IPS DF 4.7 (cell line): ENCODE data around the gene PPP2R3B.
"Not testable (repeated sequence)": the region's sequence is repeated elsewhere in the genome, so short reads cannot be mapped to it uniquely, and the experiment has no call there.

Experiments used
- DNase-seq: peaks from one replicate; pipeline ENCODE4 v3.0.0-alpha.2; 2013; ENCODE audit warnings: low spot score; ENCODE audit errors: extremely low read depth

PPP2R3B gene

DNA sequence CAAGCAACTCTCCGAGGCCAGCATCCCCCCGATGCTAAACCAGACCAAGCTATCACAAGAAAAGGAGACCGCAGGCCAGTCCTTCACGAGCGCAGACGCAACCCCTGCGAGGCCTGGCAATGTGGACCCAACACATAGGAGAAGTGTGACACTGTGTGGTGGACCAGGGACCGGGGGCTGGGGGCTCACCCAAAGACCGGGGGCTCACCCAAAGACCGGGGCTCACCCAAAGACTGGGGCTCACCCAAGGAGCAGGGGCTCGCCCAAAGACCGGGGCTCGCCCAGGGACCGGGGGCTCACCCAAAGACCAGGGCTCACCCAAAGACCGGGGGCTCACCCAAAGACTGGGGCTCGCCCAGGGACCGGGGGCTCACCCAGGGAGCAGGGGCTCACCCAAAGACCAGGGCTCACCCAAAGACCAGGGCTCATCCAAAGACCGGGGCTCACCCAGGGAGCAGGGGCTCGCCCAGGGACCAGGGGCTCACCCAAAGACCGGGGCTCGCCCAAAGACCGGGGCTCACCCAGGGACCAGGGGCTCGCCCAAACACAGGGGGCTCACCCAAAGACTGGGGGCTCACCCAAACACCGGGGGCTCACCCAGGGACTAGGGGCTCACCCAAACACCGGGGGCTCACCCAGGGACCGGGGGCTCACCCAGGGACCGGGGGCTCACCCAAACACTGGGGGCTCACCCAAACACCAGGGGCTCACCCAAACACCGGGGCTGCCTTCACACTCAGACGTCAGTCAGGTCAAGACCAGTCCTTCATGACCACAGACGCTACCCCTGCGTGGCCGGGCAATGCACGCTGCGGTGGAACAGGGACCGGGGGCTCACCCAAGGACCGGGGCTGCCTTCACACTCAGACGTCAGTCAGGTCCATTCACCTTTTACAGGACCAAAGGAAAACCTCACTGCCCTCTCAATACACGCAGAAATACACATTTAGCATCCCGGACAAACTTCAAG lies 32.9 kb downstream of the PPP2R3B start:
- no peak for DNase-seq

DNA sequence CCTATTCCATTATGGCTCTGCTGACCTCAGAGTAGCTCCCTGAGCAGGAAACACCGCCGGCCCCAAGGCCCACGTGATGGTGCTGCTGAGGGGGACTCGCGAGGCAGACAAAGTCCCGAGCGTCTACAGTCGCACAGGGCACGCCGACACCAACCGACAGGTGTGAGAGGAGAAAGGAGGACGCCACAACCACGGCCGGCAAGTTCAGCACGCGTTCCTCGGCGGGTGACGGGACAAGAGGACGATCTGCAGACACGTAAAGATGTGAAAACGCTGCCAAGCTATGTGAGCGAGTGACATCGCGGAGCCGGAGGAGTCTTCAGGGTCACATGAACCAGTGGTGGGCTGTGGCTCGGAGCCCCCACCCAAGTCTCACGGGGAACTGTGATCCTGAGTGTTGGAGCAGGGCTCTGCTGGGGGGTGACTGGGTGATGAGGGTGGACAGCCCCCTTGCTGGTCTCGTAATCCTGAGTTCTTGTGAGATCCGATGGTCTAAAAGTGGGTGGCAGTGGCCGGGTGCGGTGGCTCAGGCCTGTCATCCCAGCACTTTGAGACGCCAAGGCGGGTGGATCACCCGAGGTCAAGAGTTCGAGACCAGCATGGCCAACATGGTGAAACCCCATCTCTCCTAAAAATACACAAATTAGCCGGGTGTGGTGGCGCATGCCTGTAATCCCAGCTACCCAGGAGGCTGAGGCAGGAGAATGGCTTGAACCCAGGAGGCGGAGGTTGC lies 34.0 kb downstream of the PPP2R3B start:
- no peak for DNase-seq

DNA sequence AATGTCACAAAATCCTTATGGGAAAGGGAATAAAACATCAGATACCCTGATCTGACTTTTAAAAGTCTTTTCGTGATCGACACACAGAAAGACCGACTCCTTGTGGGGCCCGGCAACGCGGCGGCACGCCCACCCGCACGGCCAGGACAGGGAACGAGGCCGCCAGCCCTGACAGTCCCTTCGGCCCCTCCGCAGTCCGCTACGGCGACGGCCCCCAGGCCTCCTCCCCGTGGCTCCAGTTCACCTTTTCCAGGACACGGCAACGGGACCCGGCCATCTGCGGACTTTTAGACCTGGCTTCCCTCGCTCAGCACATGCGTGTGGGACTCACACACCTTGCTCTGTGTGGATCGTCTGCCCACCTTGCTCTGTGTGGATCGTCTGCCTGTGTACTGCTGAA lies 34.5 kb downstream of the PPP2R3B start:
- DNase-seq: no peak

DNA sequence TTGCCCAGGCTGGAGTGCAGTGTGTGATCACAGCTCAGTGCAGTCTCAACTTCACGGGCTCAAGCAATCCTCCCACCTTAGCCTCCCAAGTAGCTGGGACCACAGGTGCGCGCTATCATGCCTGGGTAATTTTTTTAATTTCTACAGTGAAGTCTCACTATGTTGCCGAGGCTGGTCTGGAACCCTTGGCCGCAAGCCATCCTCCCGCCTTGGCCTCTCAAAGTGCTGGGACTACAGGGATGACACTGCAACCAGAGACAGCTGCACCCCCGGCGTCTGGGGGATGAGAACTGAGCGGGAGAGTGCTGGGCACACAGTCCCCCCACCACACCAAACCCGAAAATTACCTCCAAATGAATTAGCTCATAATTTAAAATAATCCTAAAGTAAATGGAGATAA lies 35.0 kb downstream of the PPP2R3B start:
- no peak for DNase-seq

DNA sequence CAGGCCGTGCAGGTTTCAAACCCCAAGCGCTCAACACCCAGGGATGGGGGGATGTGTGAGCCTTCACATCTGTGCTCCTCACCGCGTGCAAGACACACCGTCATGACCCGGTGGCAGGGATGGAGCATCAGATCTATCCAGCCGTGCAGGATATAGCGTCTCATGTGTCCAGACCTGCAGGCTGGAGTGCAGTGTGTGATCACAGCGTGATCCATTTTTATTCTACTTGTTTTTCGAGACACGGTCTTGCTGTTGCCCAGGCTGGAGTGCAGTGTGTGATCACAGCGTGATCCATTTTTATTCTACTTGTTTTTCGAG lies 35.4 kb downstream of the PPP2R3B start:
- not testable (repeated sequence) for DNase-seq

DNA sequence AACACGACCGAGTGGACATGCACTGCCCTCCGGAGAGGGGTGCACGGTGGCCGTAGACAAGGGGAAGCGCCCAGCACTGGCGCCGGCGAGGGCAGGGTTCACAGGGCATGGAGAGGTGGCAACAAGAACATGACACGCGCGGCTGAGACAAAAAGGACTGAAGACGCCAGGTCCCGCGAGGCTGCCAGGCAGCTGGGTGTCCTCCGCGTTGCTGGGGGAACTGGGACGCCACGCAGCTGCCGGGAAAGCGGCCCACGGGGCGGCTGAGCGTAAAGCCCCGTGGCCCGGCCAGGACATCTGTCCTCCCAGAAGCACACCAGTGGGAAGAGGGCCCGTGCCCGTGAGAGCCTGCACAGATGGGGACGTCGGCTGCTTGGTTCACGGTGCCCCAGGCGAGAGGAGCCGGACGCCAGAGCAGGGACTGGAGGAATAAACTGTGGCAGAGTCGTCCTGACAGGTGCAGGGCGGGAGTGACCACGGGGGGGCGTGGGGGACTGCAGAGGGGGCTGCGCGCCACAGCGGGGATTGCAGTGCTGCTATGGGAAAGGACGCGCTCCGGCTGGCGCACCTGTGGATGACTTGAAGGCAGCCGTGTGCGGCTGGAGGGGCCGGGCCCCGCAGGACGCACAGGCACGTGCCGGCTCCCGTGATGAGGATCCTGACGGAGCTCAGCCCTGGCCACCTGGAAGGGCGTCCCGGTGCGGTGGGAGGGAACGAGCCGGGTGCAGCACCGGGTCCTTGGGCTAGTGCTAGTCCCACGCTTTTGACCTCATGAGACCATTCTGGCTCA lies 36.0 kb downstream of the PPP2R3B start:
- DNase-seq: no peak

DNA sequence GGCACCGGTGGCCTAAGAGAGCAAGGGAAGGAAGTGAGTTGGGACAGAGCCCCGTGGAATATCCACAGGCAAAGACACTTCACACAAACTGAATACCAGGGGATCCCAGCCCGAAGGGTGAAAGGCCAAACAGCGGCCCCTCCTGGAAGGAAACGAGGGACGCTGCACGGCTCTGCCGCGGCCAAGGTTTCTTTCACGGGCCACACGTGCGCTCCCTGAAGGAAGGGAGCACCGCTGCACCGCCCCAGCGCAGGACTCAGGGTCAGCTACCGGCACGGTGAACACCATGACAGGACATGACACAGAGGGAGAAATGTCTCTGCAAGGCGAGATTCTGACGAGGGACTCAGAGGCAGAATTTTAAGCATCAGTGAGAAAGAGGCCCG lies 36.6 kb downstream of the PPP2R3B start:
- no peak for DNase-seq

DNA sequence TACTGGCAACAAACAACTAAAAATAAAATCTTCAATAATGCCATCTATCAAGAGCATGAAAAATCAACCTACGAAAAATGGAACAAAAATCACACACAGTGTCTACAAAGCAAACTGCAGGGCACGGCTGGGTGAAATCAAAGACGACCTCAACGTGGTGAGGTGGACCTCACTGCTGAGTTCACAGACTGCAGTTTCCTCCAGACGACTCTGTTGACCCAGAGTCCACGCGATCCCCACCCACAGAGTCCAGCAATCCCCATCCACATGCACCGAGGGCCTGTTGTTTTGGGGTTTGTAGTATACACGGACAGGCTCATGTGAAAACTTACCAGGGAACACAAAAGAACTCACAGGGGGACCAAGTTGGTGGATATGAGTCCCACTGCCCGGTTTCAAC lies 37.0 kb downstream of the PPP2R3B start:
- DNase-seq: no peak

DNA sequence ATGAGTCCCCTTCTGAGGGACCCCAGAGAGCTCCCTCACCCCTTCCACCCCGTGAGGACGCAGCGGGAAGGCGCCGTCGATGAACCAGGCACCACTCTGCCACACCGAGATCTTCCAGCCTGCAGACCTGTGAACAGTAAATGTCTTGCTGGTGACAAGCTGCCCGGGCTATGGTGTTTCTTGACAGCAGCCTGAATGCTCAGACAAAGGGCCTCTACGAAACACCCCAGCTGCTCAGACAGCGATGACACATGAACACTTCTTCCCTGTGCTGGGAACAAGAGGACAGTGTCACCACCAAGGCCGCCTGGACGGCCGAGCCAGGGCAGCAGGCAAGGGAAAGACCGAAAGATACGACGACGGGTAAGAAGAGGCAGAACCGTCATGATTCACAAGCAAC lies 37.5 kb downstream of the PPP2R3B start:
- DNase-seq: no peak

DNA sequence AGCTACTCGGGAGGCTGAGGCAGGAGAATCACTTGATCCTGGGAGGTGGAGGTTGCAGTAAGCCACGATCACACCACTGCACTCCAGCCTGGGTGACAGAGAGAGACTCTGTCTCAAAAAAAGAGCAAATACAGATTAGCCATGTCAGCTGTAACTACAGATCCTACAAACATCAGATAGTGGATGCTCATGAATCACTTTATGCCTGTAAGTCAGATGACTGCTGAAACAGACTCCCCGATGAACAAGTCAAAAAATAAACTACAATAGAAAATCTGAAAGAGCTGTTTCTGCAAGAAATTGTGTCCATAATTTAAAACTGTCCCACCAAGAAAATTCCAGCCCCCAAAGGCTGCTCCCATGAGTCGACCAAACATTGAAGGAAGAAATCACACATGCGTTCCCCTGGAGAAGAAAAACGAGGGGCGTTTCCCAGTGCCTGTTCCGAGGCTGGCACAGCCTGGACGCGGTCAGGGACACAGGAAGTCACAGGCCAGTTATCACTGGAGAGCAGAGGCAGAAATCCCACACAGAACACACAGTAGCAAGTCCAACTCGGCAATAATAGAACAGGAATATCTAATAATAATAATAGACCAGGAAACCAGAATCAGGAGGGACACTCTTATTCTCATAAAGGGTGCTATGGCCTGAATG lies 38.1 kb downstream of the PPP2R3B start:
- DNase-seq: no peak

DNA sequence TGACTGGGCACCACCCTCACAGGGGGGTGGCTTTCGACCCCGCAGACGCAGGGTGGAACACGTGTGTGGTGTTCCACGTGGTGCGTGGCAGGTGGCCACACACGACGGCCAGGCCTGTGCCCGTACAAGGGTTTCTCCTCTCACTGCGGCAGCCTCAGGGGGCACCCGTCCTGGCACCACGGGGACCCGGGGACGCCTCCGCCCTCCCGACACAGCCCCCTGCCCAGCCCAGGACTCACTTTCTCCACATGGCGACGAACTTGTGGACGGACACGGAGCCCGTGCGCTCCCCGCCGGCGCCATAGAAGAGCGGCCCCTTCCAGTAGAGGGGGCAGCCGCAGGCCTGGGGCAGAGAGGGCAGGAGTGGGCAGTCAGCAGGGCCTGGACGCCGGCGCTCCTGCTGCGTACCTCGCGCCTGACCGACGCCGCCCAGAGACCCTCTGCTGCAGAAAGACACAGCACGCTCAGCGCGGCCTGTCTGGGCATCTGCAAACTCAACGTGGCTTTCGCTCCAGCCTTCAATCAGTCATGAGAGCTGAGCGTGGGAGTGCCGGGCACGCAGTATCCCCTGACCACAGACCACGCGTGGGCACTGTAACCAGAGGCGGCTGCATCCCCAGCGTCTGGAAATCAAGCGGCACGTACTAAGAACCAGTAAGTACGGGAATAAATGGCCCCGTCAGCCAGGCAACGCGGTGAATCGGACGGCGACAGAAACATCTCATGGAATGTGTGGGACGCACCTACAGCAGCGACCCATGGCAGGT lies 39.2 kb downstream of the PPP2R3B start:
- DNase-seq: no peak

DNA sequence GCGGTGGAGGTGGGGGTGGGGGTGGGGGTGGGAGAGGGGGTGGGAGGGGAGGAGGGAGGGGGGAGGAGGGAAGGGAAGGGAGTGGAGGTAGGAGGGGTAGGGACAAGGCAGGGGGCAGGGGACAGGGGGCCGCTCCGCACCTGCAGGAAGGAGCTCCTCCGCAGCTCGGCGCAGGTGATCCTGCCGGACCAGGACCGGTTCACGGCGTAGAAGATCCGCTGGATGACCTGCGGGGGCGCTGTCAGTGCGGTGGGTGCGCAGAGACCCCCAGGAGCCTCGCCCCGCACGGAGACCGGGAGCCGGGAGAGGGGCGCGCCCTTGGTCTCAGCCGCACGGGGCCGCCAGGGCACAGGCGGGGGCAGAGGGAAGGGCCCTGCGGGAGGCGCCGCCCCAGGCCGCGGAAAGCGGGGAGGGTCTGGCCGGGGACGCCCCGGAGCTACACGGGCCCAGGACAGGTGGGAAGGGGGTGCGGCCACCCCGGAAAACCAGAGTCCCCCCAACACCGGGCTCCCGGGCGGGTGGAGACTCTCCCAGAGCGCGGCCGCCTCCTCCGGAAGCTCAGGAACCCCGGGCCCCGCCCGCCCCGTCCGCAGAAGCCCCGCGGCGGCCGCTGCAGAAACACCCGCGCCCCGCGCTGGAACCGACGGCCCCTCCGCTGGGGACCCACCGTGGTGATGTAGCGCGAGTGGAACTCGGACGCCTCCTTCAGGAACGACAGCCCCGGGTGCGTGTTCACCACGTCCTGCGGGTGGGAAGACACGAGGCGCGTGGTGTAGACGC lies 40.5 kb downstream of the PPP2R3B start:
- DNase-seq: no peak

DNA sequence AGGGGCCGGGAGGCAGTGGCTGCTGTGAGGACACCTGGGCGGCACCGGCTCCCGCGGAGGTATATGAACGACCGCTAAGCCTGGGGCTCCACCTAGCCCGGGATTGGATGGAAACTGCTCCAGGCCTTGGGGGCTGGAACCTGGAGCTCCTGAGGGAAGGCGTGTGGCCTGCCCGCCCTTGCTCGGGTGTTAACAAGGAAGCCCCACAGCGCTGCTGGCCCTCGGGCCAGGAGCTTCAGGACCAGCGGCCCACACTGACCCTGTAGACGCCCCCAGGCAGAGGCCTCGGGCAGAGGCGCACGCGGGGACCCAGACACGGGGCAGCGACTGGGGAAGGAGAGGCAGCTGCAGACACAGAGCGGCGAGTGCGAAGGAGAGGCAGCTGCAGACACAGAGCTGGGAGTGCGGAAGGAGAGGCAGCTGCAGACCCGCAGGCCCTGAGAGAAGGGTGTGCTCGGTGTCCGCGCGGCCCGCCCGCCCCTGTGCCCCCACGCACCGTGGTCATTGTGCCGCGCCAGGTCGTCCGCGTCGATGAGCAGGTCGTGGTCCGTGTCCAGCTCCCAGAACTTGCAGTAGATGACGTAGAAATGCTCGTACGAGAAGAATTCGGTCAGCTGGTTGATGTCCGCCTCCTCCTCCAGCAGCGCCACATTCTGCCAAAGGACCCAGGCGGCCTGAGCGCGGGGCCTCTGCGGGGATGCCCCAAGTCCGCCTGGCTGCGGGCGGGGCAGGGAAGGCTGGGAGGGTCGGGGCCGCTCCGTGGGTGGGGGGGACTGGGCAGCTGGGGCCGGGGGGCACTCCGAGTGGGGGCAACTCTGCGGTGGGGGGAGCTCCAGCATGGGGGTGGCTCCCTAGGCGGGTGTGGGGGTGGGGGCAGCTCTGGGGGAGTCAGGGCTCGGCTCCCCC lies 41.4 kb downstream of the PPP2R3B start:
- no peak for DNase-seq

DNA sequence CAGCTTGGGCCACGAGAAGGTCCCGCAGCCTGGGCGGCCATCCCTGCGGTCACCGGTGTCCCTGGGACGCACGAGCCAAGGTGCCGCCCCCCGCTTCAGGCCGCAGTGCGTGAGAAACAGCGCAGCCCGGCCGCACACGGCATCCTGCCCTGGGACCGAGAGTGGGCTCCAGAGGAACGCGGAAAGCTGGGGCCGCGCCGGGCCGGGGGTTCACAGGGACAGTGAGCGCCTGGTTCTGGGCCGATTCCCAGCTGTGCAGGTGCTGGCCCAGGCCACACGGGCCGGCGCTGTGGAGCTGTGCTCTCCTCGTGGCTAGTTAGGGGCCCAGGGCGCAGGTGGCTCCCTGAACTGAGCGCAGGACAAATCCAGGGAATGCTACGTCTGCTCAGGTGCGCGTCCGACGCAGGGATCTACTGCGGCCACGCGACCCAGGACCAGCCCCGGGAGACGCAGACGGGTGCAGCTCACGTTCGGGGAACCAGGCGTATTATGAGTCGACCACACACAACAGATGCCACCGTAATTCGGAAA lies 42.3 kb downstream of the PPP2R3B start:
- DNase-seq: no peak

DNA sequence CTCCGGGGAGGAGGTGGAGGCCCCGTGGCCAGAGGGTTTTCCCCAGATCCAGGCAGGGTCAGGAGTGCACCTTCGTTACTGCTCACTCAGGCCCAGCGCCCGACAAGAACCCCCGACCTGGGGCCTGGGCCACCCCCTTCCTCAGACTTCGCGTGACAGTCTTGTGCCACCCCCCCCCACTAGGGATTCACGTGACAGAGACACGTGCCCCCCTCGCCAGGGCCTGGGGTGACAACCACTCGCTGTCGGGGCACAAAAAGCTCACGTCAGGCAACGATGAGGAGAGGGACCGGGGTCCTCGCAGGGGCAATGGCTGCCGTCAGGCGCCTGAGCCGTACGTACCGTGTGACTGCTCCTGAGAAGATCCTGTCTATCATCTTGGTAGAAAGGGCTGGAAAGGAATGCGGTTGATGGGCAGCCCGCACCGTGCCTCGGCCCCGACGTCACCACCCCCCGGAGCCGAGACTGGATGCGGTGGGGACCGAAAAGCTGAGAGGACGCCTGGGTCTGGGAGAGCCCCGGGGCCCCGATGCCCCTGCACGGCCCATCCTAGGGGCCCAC lies 45.1 kb downstream of the PPP2R3B start:
- no peak for DNase-seq

DNA sequence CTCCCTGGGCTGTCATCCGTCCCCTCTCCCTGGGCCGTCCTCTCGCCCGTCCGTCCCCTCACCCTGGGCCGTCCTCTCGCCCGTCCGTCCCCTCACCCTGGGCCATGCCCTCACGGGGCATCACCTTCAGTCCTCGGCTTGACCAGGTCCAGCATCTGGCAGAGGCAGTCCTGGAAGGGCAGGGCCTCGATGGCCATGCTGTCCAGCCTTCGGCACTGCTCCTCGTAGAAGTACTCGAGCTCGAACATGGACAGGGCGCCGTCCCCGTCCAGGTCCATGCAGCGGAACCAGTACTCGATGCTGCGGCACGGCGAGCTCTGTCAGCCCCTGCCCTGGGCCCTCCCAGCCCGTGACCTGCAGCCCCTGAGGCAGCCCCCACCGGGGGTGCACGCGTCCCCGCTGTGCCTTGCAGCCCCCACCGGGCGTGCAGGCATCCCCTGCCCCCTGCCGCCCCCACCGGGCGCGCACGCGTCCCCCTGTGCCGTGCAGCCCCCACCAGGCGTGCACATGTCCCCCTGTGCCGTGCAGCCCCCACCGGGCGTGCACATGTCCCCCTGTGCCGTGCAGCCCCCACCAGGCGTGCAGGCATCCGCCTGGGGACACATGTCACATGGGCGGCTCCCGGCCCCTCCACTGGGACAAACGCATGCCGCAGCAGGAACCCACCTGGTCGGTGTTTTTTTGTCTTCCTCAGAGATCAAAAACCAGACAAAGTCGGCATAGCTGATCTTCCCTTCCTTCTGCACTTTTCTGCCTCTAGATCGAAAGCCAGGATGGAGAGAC lies 45.9 kb downstream of the PPP2R3B start:
- DNase-seq: no peak

DNA sequence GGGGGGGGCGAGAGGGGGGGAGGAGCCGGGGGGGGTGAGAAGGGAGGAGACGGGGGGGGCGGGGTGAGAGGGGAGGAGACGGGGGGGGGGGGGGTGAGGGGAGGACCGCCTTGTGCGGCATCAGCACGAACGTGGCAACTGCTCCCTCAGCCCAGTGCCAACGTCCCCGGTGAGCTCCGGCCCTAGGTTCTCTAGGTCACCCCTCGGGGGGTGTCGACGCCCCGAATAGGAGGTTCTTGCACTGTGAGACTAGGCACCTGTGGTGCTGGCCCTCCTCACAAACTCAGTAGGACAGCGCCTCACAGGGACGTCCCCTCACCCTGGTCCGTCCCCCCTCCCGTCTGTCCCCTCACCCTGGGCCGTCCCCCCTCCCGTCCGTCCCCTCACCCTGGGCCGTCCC lies 46.6 kb downstream of the PPP2R3B start:
- no peak for DNase-seq
